GM23338 (cell line): Measurements from ENCODE around the gene CDH23. TPM values are rescaled to one million over a fixed set of nuclear protein-coding genes. Genes with fewer than 3 reads are reported as not detected.

ENCODE experiments used
- ATAC-seq: fragments of 200-7000 bp; cut with Tn5 transposase; 3 replicates; pipeline ENCODE4 v1.9.1; 2020
- DNase-seq: peaks from one replicate; pipeline ENCODE4 v3.0.0-alpha.2; 2015; ENCODE audit warnings: low spot score
- H2AFZ ChIP-seq: fragments of 200-600 bp; sonication (generic); 2 replicates; pipeline ENCODE4 v1.8.0; 2016; ENCODE audit warnings: antibody characterized with exemption, mild to moderate bottlenecking, moderate library complexity
- H3F3A ChIP-seq: fragments of 200-600 bp; sonication (generic); replicated peaks from 2 replicates; pipeline ENCODE4 v1.8.0; 2017; ENCODE audit warnings: antibody characterized with exemption, mixed run types, low read depth
- H3K27ac ChIP-seq: fragments of 200-600 bp; sonication (generic); 2 replicates; pipeline ENCODE4 v1.6.1; 2016; ENCODE audit warnings: low read depth
- H3K27me3 ChIP-seq: fragments of 200-600 bp; sonication (generic); 2 replicates; pipeline ENCODE4 v1.8.0; 2016; ENCODE audit warnings: mild to moderate bottlenecking, mixed run types, moderate library complexity; ENCODE audit not compliant: insufficient read depth
- H3K36me3 ChIP-seq: fragments of 200-600 bp; sonication (generic); 2 replicates; pipeline ENCODE4 v1.8.0; 2016; ENCODE audit warnings: mild to moderate bottlenecking; ENCODE audit not compliant: insufficient read depth
- H3K4me1 ChIP-seq: fragments of 200-600 bp; sonication (generic); 2 replicates; pipeline ENCODE4 v1.8.0; 2016; ENCODE audit warnings: mild to moderate bottlenecking, moderate library complexity; ENCODE audit not compliant: insufficient read depth
- H3K4me2 ChIP-seq: fragments of 200-600 bp; sonication (generic); 2 replicates; pipeline ENCODE4 v1.7.1; 2017; ENCODE audit warnings: mixed run types
- H3K4me3 ChIP-seq: fragments of 200-600 bp; sonication (generic); 2 replicates; pipeline ENCODE4 v1.6.1; 2016; ENCODE audit warnings: mixed run types
- H3K79me2 ChIP-seq: fragments of 200-600 bp; sonication (generic); replicated peaks from 2 replicates; pipeline ENCODE4 v1.8.0; 2017; ENCODE audit warnings: mild to moderate bottlenecking; ENCODE audit not compliant: insufficient read depth
- H3K9me2 ChIP-seq: fragments of 200-600 bp; sonication (generic); 2 replicates; pipeline ENCODE4 v1.8.0; 2017; ENCODE audit not compliant: insufficient read depth
- H4K20me1 ChIP-seq: fragments of 200-600 bp; sonication (generic); replicated peaks from 2 replicates; pipeline ENCODE4 v1.8.0; 2017; ENCODE audit warnings: mild to moderate bottlenecking; ENCODE audit not compliant: insufficient read depth
- H3K27ac Mint-ChIP-seq: 2 replicates; pipeline ENCODE4 v1.8.0; 2020; ENCODE audit warnings: inconsistent platforms, mild to moderate bottlenecking, moderate library complexity, mixed read lengths
- H3K27me3 Mint-ChIP-seq: 3 replicates; pipeline ENCODE4 v1.8.0; 2022; ENCODE audit warnings: low read depth, mild to moderate bottlenecking, moderate library complexity, mixed read lengths, inconsistent platforms; ENCODE audit not compliant: insufficient read depth, poor library complexity
- H3K36me3 Mint-ChIP-seq: 3 replicates; pipeline ENCODE4 v1.8.0; 2021; ENCODE audit warnings: low read depth, mild to moderate bottlenecking, inconsistent platforms, moderate library complexity, mixed read lengths
- H3K4me1 Mint-ChIP-seq: 3 replicates; pipeline ENCODE4 v1.8.0; 2020; ENCODE audit warnings: mild to moderate bottlenecking, inconsistent platforms, mixed read lengths
- H3K4me3 Mint-ChIP-seq: 3 replicates; pipeline ENCODE4 v1.8.0; 2021; ENCODE audit warnings: moderate library complexity, mild to moderate bottlenecking, inconsistent platforms, mixed read lengths
- H3K9me3 Mint-ChIP-seq: 3 replicates; pipeline ENCODE4 v1.8.0; 2020; ENCODE audit warnings: moderate library complexity, mild to moderate bottlenecking, inconsistent platforms, mixed read lengths
- CREB1 ChIP-seq: fragments of 250-450 bp; sonication (Bioruptor Pico); IDR thresholded peaks from 2 replicates; pipeline ENCODE4 v1.5.0; 2020; ENCODE audit warnings: low read depth, mild to moderate bottlenecking, moderate library complexity
- CTCF ChIP-seq, 2 experiments: fragments of 200-600 bp in 1 of 2; sonication (generic) in 1 of 2; conservative IDR thresholded peaks; 2 replicates each; pipeline versions ENCODE4 v1.5.1 to v1.6.1; 2016 to 2017; ENCODE audit warnings: antibody characterized with exemption in 2 of 2, low read depth in 2 of 2, mild to moderate bottlenecking in 2 of 2, moderate library complexity in 1 of 2
- ETS1 ChIP-seq: IDR thresholded peaks from 2 replicates; pipeline ENCODE4 v1.6.1; 2016; ENCODE audit warnings: antibody characterized with exemption
- EZH2 ChIP-seq: fragments of 200-600 bp; sonication (generic); IDR thresholded peaks from one replicate; pipeline ENCODE4 v1.8.0; 2017; ENCODE audit warnings: antibody characterized with exemption, mild to moderate bottlenecking, low read depth; ENCODE audit not compliant: unreplicated experiment
- EZH2phosphoT487 ChIP-seq: fragments of 200-600 bp; sonication (generic); IDR thresholded peaks from one replicate; pipeline ENCODE4 v1.8.1; 2018; ENCODE audit warnings: antibody characterized with exemption; ENCODE audit not compliant: unreplicated experiment
- JUNB ChIP-seq: IDR thresholded peaks from one replicate; pipeline ENCODE4 v1.6.1; 2016; ENCODE audit warnings: antibody characterized with exemption; ENCODE audit not compliant: unreplicated experiment
- NANOG ChIP-seq: IDR thresholded peaks from 2 replicates; pipeline ENCODE4 v1.6.1; 2016; ENCODE audit warnings: antibody characterized with exemption, borderline replicate concordance
- POLR2AphosphoS5 ChIP-seq: IDR thresholded peaks from 2 replicates; pipeline ENCODE4 v1.6.1; 2016; ENCODE audit warnings: antibody characterized with exemption, low read depth
- REST ChIP-seq: IDR thresholded peaks from one replicate; pipeline ENCODE4 v1.6.1; 2018; ENCODE audit warnings: antibody characterized with exemption; ENCODE audit not compliant: unreplicated experiment
- STAT1 ChIP-seq: IDR thresholded peaks from one replicate; pipeline ENCODE4 v1.6.1; 2016; ENCODE audit warnings: antibody characterized with exemption; ENCODE audit not compliant: unreplicated experiment
- ZNF114 ChIP-seq: fragments of 250-450 bp; sonication (Bioruptor Pico); IDR thresholded peaks from 2 replicates; pipeline ENCODE4 v1.5.0; 2020; ENCODE audit warnings: mild to moderate bottlenecking, moderate library complexity
- ZNF331 ChIP-seq: fragments of 250-450 bp; sonication (Bioruptor Pico); IDR thresholded peaks from 2 replicates; pipeline ENCODE4 v1.5.0; 2020; ENCODE audit warnings: low read depth, mild to moderate bottlenecking, moderate library complexity
- polyA plus RNA-seq: library from polyadenylated mRNA; unstranded; fragments of >200 nt; fragmentation: Nextera tagmentation; extraction: Ambion mirVana; gene quantifications from 2 replicates; pipeline ENCODE4 v1.2.1, GENCODE V29; 2016
- total RNA-seq: library from RNA; depleted of rRNA; stranded (reverse); fragments of >200 nt; shearing (Covaris generic); gene quantifications from 2 replicates; pipeline ENCODE4 v1.2.3, GENCODE V29; 2014
- TF ChIP-seq, protein P1 (sequence below): fragments of 250-450 bp; sonication (Bioruptor Pico); IDR thresholded peaks from 2 replicates; pipeline ENCODE4 v1.5.0; 2020; ENCODE audit warnings: mild to moderate bottlenecking, moderate library complexity

The CDH23 gene
- total and polyA plus RNA-seq, 2 experiments from 2014 or later: 0.95 to 4.3 TPM

DNA sequence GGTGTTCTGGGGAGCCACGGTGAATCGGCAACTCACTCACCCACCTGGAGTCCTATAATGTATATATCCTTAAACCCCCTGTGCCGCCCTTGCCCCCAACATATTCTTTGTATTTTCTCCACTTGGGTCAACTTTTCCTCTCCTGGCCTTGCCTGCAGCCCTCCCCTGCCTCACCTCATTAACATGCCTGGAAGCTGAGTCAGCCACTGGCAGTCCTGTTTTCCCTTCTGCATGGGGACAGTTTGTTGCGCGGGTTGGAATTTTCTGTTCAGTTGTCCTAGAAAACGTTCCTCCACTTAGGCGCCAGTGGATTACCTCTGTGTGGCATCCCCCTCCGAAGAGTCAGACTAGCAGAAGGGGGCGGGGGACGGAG is 225.4 kb downstream of the CDH23 start:
- Mint-ChIP-seq H3K36me3 (peaks cover 8% of the 10 kb centered on the region), H3K4me1 (peaks cover 59% of the 10 kb centered on the region), H3K9me3 (peaks cover 7% of the 10 kb centered on the region; the same call in 2 of the 3 replicates), H3K27me3 (peaks cover 19% of the 10 kb centered on the region), H3K4me3 (peak overlapping the region; percentile 65), H3K27ac (peak overlapping the region; percentile 98)
- H2AFZ ChIP-seq: no peak overlapping the region
- no peak for DNase-seq
- peaks cover 50% of the 10 kb centered on the region for H3K4me1 ChIP-seq
- H3K9me2 ChIP-seq: no peaks in the 10 kb centered on the region
- peak overlapping the region; percentile 78 for H3K27ac ChIP-seq
- no peaks in the 10 kb centered on the region for H3K79me2 ChIP-seq
- no peak for TF ChIP-seq ETS1
- no peak for TF ChIP-seq ZNF331 (CRISPR knock-in tag)
- no peak for TF ChIP-seq EZH2
- no peak for TF ChIP-seq POLR2AphosphoS5
- TF ChIP-seq, protein P1, sequence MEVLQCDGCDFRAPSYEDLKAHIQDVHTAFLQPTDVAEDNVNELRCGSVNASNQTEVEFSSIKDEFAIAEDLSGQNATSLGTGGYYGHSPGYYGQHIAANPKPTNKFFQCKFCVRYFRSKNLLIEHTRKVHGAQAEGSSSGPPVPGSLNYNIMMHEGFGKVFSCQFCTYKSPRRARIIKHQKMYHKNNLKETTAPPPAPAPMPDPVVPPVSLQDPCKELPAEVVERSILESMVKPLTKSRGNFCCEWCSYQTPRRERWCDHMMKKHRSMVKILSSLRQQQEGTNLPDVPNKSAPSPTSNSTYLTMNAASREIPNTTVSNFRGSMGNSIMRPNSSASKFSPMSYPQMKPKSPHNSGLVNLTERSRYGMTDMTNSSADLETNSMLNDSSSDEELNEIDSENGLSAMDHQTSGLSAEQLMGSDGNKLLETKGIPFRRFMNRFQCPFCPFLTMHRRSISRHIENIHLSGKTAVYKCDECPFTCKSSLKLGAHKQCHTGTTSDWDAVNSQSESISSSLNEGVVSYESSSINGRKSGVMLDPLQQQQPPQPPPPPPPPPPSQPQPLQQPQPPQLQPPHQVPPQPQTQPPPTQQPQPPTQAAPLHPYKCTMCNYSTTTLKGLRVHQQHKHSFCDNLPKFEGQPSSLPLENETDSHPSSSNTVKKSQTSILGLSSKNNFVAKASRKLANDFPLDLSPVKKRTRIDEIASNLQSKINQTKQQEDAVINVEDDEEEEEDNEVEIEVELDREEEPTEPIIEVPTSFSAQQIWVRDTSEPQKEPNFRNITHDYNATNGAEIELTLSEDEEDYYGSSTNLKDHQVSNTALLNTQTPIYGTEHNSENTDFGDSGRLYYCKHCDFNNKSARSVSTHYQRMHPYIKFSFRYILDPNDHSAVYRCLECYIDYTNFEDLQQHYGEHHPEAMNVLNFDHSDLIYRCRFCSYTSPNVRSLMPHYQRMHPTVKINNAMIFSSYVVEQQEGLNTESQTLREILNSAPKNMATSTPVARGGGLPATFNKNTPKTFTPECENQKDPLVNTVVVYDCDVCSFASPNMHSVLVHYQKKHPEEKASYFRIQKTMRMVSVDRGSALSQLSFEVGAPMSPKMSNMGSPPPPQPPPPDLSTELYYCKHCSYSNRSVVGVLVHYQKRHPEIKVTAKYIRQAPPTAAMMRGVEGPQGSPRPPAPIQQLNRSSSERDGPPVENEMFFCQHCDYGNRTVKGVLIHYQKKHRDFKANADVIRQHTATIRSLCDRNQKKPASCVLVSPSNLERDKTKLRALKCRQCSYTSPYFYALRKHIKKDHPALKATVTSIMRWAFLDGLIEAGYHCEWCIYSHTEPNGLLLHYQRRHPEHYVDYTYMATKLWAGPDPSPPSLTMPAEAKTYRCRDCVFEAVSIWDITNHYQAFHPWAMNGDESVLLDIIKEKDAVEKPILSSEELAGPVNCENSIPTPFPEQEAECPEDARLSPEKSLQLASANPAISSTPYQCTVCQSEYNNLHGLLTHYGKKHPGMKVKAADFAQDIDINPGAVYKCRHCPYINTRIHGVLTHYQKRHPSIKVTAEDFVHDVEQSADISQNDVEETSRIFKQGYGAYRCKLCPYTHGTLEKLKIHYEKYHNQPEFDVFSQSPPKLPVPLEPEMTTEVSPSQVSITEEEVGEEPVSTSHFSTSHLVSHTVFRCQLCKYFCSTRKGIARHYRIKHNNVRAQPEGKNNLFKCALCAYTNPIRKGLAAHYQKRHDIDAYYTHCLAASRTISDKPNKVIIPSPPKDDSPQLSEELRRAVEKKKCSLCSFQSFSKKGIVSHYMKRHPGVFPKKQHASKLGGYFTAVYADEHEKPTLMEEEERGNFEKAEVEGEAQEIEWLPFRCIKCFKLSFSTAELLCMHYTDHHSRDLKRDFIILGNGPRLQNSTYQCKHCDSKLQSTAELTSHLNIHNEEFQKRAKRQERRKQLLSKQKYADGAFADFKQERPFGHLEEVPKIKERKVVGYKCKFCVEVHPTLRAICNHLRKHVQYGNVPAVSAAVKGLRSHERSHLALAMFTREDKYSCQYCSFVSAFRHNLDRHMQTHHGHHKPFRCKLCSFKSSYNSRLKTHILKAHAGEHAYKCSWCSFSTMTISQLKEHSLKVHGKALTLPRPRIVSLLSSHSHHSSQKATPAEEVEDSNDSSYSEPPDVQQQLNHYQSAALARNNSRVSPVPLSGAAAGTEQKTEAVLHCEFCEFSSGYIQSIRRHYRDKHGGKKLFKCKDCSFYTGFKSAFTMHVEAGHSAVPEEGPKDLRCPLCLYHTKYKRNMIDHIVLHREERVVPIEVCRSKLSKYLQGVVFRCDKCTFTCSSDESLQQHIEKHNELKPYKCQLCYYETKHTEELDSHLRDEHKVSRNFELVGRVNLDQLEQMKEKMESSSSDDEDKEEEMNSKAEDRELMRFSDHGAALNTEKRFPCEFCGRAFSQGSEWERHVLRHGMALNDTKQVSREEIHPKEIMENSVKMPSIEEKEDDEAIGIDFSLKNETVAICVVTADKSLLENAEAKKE (CRISPR knock-in tag): no peak
- no peak for TF ChIP-seq NANOG
- TF ChIP-seq CTCF (conservative IDR thresholded peaks at IDR 0.05; ENCODE audit: low read depth in 2 of 2): no peak
- TF ChIP-seq CREB1 (CRISPR knock-in tag): no peak
- TF ChIP-seq REST: no peak
- no peak for TF ChIP-seq EZH2phosphoT487
- TF ChIP-seq STAT1: no peak
- no peak for TF ChIP-seq ZNF114 (CRISPR knock-in tag)
- no peak for TF ChIP-seq JUNB
- peak; percentile 38 for ATAC-seq
- H3F3A ChIP-seq: peaks cover 20% of the 10 kb centered on the region
- H4K20me1 ChIP-seq: no peaks in the 10 kb centered on the region
- no peaks in the 10 kb centered on the region for H3K27me3 ChIP-seq
- H3K4me3 ChIP-seq: peak overlapping the region; percentile 9
- H3K36me3 ChIP-seq: no peaks in the 10 kb centered on the region
- H3K4me2 ChIP-seq: peak overlapping the region; percentile 64
